Measurements from ENCODE around the gene ARPC4.
A peak's percentile ranks its signal among the peaks of the same experiment; 100 is the strongest.
"Not testable (repeated sequence)": the region's sequence is repeated elsewhere in the genome, so short reads cannot be mapped to it uniquely, and the experiment has no call there.

ARPC4 gene

GRCh38 chr3:9825451-9826040 is 32.7 kb downstream of the ARPC4 start:
- no peak for DNase-seq

- DNase-seq = no peak
Measured at GRCh38 chr3:9826815-9827573, 34.1 kb downstream of the ARPC4 start.

GRCh38 chr3:9828801-9829755 is 36.2 kb downstream of the ARPC4 start:
- no peak for DNase-seq

- DNase-seq = no peak
Measured at GRCh38 chr3:9831253-9831652, 38.4 kb downstream of the ARPC4 start.

GRCh38 chr3:9833078-9833477 is 40.2 kb downstream of the ARPC4 start:
- DNase-seq = no peak

GRCh38 chr3:9834520-9835380 is 41.9 kb downstream of the ARPC4 start:
- no peak for DNase-seq

GRCh38 chr3:9837701-9838582 is 45.1 kb downstream of the ARPC4 start:
- DNase-seq = no peak

GRCh38 chr3:9838856-9839255 is 46.0 kb downstream of the ARPC4 start:
- DNase-seq = no peak

- no peak for DNase-seq
Measured at GRCh38 chr3:9841015-9841414, 48.1 kb downstream of the ARPC4 start.

- DNase-seq = peak; percentile 98
Measured at GRCh38 chr3:9843715-9844438, 51.0 kb downstream of the ARPC4 start, which contains the start of gene RPUSD3. TSS of gene RPUSD3 (minus strand) at chr3:9844008. CDS start at chr3:9843990, 18 bp downstream.

- no peak for DNase-seq
Measured at GRCh38 chr3:9846231-9846630, 53.3 kb downstream of the ARPC4 start.

- no peak for DNase-seq
Measured at GRCh38 chr3:9846931-9847488, 54.1 kb downstream of the ARPC4 start.

GRCh38 chr3:9847870-9848269 is 55.0 kb downstream of the ARPC4 start:
- not testable (repeated sequence) for DNase-seq

GRCh38 chr3:9848860-9849259 is 56.0 kb downstream of the ARPC4 start:
- DNase-seq = not testable (repeated sequence)

- DNase-seq = not testable (repeated sequence)
Measured at GRCh38 chr3:9851383-9851782, 58.5 kb downstream of the ARPC4 start.

- not testable (repeated sequence) for DNase-seq
Measured at GRCh38 chr3:9851926-9852325, 59.0 kb downstream of the ARPC4 start.

- DNase-seq = no peak
Measured at GRCh38 chr3:9852528-9852927, 59.6 kb downstream of the ARPC4 start.

- not testable (repeated sequence) for DNase-seq
Measured at GRCh38 chr3:9854291-9854940, 61.5 kb downstream of the ARPC4 start.

- DNase-seq = no peak
Measured at GRCh38 chr3:9855594-9855993, 62.7 kb downstream of the ARPC4 start.

Data from stimulated activated CD4-positive, alpha-beta T cell treated with anti-CD3 and anti-CD28 coated beads, Interleukin-12 subunit alpha, Interleukin-12 subunit beta, amount 100 ng/mL, for 4 hours (primary cell).